ENCODE data around the gene MED23.

Gene MED23

DNA sequence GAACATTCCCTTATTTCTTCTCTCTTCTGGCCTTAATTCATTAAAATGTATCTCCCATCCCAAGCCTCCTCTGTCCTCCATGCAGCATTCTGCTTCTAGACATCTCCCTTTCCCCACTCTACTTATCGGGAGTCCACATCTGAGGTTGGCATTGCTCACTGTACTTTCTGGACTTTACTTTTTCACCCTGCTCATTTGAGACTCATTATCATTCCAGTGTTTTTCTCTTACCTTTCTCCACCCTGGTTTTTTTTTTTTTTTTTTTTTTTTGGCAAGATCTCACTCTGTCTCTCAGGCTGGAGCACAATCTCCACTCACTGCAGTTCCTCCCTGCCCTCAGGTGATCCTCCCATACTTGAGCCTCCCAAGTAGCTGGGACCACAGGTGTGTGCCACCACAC, 13.5 kb upstream of the MED23 start:
- TF ChIP-seq, protein P1, sequence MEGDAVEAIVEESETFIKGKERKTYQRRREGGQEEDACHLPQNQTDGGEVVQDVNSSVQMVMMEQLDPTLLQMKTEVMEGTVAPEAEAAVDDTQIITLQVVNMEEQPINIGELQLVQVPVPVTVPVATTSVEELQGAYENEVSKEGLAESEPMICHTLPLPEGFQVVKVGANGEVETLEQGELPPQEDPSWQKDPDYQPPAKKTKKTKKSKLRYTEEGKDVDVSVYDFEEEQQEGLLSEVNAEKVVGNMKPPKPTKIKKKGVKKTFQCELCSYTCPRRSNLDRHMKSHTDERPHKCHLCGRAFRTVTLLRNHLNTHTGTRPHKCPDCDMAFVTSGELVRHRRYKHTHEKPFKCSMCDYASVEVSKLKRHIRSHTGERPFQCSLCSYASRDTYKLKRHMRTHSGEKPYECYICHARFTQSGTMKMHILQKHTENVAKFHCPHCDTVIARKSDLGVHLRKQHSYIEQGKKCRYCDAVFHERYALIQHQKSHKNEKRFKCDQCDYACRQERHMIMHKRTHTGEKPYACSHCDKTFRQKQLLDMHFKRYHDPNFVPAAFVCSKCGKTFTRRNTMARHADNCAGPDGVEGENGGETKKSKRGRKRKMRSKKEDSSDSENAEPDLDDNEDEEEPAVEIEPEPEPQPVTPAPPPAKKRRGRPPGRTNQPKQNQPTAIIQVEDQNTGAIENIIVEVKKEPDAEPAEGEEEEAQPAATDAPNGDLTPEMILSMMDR (IDR thresholded peaks at IDR 0.05; ENCODE audit: low read depth, low read length, missing control alignments), result no peak
- H3K4me3 ChIP-seq (ENCODE audit: low read depth, low read length), result no peak overlapping the region
- no peak for DNase-seq (ENCODE audit: low read depth)

DNA sequence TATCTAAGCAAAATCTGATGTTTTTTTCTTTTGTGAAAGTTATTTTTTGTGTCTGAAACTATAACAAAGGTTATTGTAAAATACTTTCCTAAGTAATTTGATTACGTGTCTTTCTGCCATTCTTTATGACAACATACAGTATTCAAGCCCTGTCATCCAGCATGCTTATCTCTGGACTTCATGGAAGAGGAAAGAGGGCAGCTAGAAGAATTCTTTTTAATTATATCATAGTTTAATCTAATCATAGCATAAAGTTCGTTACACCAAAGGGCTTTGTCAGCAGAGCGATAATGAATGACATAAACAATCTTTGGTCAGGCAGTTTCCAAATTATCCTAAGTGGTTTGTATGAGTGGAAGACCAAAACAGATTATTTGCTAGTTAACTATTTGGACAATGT, 12.5 kb upstream of the MED23 start:
- TF ChIP-seq, protein P1 (IDR thresholded peaks at IDR 0.05; ENCODE audit: low read depth, low read length, missing control alignments), result no peak
- no peak for DNase-seq (ENCODE audit: low read depth)
- no peak overlapping the region for H3K4me3 ChIP-seq (ENCODE audit: low read depth, low read length)

- no peak for DNase-seq (ENCODE audit: low read depth)
- H3K4me3 ChIP-seq (ENCODE audit: low read depth, low read length), result no peak overlapping the region
- TF ChIP-seq, protein P1 (IDR thresholded peaks at IDR 0.05; ENCODE audit: low read depth, low read length, missing control alignments), result no peak
These were observed 12.1 kb upstream of the MED23 start for GRCh38 chr6:131640100-131640499.

DNA sequence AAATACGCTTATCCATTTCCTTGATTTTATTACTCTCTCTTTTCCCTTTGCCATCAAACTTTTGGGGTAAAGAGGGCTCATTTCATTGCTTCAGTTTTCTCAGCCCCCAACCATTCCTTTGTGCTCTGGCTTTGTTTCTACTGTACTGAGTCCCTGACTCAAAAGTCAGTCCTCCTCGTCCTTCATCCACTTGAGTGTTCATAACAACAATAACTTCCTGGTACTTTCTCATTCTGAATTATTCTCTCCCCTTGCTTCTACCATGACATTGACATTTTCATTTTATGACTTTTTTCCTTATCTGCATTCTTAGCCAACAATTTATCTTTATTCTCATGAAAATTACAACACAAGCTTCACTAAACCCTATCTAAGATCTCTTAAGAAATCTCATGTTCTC, 10.0 kb upstream of the MED23 start:
- TF ChIP-seq, protein P1 (IDR thresholded peaks at IDR 0.05; ENCODE audit: low read depth, low read length, missing control alignments), result no peak

DNA sequence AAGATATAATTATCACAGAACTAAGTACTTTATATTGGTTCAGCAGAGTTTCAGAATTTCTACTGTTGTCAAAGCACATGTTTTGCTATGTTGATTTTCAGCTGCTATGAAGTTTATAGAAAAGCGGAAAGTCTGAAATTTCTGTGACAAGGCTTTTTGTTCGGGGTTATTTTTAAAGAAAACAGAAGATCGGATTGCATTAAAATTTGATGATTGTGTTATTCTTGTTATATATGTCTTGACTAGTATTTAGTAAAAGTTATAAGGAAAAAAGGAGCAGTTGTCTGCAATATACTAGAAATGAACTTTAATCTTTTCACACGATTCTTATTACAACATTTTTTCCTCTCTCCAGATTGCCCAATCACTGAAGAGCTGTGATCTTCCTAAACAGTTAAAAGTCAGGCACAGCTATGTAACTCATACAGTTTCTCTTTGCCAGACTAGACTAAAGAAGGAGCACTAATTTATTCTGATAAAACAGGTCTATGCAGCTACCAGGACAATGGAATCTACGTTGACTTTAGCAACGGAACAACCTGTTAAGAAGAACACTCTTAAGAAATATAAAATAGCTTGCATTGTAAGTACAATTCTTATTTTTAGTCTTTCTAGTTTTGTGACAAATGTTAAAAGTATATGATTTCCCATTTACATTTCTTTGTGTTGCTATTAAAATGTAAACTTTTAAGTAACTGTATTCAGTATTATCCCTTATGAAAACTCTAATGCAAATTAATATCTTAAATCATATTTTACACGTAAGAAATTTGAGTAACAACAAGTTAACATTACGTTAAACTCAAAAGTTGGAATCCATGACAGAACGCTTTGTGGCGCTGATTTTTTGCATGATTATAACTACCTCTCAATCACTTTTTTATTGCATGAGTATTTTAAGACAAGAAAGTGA, 9.1 kb upstream of the MED23 start, which contains the start of gene ENPP3:
Gene ENPP3 (plus strand): TSS at position 423 of the 913 bp plus-strand sequence. CDS start 83 bp downstream, at position 506.
- TF ChIP-seq, protein P1 (IDR thresholded peaks at IDR 0.05; ENCODE audit: low read depth, low read length, missing control alignments), result no peak
- H3K4me3 ChIP-seq (ENCODE audit: low read depth, low read length), result no peak within 1 kb of the TSS
- no peak for DNase-seq (ENCODE audit: low read depth)

More for the DNA sequence above, 10.0 kb upstream of the MED23 start:
- DNase-seq (ENCODE audit: low read depth), result no peak
- no peak overlapping the region for H3K4me3 ChIP-seq (ENCODE audit: low read depth, low read length)

GRCh38 chr6:131635384-131636340, 7.6 kb upstream of the MED23 start:
- H3K4me3 ChIP-seq (ENCODE audit: low read depth, low read length), result no peak overlapping the region
- DNase-seq (ENCODE audit: low read depth), result no peak
- TF ChIP-seq, protein P1 (IDR thresholded peaks at IDR 0.05; ENCODE audit: low read depth, low read length, missing control alignments), result no peak
